Measurements from ENCODE around the gene SERPINA10.

Gene SERPINA10

GRCh38 chr14:94330432-94330831 lies 37.4 kb upstream of the SERPINA10 start:
- H3K4me3 Mint-ChIP-seq, result no peak overlapping the region
- no peak for DNase-seq
- peaks cover 17% of the 10 kb centered on the region for H3K27me3 Mint-ChIP-seq (ENCODE audit: low read depth, poor library complexity)
- H3K36me3 Mint-ChIP-seq (ENCODE audit: low read depth), result no peaks in the 10 kb centered on the region
- TF ChIP-seq, protein P1, sequence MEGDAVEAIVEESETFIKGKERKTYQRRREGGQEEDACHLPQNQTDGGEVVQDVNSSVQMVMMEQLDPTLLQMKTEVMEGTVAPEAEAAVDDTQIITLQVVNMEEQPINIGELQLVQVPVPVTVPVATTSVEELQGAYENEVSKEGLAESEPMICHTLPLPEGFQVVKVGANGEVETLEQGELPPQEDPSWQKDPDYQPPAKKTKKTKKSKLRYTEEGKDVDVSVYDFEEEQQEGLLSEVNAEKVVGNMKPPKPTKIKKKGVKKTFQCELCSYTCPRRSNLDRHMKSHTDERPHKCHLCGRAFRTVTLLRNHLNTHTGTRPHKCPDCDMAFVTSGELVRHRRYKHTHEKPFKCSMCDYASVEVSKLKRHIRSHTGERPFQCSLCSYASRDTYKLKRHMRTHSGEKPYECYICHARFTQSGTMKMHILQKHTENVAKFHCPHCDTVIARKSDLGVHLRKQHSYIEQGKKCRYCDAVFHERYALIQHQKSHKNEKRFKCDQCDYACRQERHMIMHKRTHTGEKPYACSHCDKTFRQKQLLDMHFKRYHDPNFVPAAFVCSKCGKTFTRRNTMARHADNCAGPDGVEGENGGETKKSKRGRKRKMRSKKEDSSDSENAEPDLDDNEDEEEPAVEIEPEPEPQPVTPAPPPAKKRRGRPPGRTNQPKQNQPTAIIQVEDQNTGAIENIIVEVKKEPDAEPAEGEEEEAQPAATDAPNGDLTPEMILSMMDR (IDR thresholded peaks at IDR 0.05), result no peak
- H3K27ac Mint-ChIP-seq, result no peak overlapping the region
- peaks cover 4% of the 10 kb centered on the region for H3K9me3 Mint-ChIP-seq
- peaks cover 4% of the 10 kb centered on the region for H3K4me1 Mint-ChIP-seq

GRCh38 chr14:94329857-94330256 lies 36.8 kb upstream of the SERPINA10 start:
- Mint-ChIP-seq H3K27ac (no peak overlapping the region), H3K27me3 (ENCODE audit: low read depth, poor library complexity) (peaks cover 15% of the 10 kb centered on the region), H3K4me1 (peaks cover 4% of the 10 kb centered on the region), H3K36me3 (ENCODE audit: low read depth) (no peaks in the 10 kb centered on the region), H3K4me3 (no peak overlapping the region), H3K9me3 (peaks cover 4% of the 10 kb centered on the region)
- TF ChIP-seq, protein P1 (IDR thresholded peaks at IDR 0.05), result no peak
- DNase-seq, result no peak

DNA sequence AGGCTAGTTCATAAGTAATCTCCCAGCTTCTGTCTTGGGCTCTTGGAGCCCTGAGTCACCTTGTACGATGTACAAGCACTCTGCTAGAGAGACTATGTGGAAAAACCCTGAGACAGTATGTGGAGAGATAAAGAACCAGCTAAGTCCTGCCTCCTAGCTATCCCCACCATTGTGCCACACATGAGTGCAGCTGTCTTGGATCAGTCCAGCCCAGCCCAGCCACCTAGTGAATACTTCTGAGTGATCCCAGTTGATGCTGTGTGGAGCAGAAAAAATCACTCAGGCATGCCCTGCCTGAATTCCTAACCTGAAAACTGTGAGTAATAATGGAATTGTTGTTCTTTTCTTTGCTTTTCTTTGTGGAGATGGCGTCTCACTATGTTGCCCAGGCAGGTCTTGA lies 35.1 kb upstream of the SERPINA10 start:
- DNase-seq, result no peak
- H3K36me3 Mint-ChIP-seq (ENCODE audit: low read depth), result no peaks in the 10 kb centered on the region
- no peak overlapping the region for H3K4me3 Mint-ChIP-seq
- TF ChIP-seq, protein P1 (IDR thresholded peaks at IDR 0.05), result no peak
- peaks cover 13% of the 10 kb centered on the region for H3K27me3 Mint-ChIP-seq (ENCODE audit: low read depth, poor library complexity)
- H3K27ac Mint-ChIP-seq, result no peak overlapping the region
- peaks cover 10% of the 10 kb centered on the region for H3K4me1 Mint-ChIP-seq
- peaks cover 4% of the 10 kb centered on the region for H3K9me3 Mint-ChIP-seq

GRCh38 chr14:94322648-94323570 lies 29.8 kb upstream of the SERPINA10 start, which contains the start of gene SERPINA6:
SERPINA6 (minus strand) TSS chr14:94323336; CDS start chr14:94314648, 8,688 bp downstream.
- no peak within 1 kb of the TSS for H3K4me3 Mint-ChIP-seq
- no peak for DNase-seq
- peaks cover 5% of the 10 kb centered on the region for H3K9me3 Mint-ChIP-seq
- TF ChIP-seq, protein P1 (IDR thresholded peaks at IDR 0.05), result no peak
- no peak within 1 kb of the TSS for H3K27ac Mint-ChIP-seq
- no peaks in the 10 kb centered on the region for H3K36me3 Mint-ChIP-seq (ENCODE audit: low read depth)
- H3K27me3 Mint-ChIP-seq (ENCODE audit: low read depth, poor library complexity), result peaks cover 7% of the 10 kb centered on the region
- peaks cover 17% of the 10 kb centered on the region for H3K4me1 Mint-ChIP-seq

DNA sequence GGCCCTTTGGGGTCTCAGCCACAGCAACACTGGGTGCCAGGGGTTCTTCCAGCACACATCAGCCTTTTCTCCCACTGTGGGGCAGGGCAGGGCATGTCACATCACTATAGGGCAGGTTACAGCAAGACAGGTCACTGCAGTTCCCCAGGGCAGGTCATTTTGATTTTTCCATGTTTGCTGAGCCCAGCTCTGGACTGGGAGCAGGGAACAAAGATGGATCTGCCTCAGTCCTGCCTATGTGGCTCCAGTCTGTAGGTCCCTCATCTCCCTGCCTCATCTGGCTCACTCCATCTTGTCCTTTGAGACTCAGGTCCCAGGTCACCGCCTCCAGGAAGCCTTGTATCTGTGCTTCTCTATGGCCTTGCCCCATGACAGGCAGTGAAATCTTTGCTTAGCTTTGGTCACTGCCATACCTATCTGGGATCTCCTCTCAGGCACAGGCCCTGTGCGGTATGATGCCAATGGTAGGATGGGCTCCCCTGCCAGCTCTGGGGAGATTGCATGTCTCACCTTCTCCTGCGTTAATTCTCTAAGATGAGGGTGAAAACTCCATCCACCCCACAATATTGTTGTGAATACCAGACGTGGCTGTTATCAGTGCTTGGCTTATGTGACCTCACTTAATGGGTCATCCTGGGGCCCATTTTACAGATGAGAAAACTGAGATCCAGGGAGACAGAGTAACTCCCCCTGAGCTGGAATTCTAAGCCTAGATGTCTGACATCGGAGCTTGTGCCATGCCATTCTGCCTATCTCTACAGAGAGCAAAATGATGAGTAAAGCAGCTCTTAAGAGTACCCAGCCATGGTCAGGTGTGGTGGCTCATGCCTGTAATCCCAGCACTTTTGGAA lies 28.6 kb upstream of the SERPINA10 start:
- peaks cover 18% of the 10 kb centered on the region for H3K4me1 Mint-ChIP-seq
- TF ChIP-seq, protein P1 (IDR thresholded peaks at IDR 0.05), result no peak
- DNase-seq, result no peak
- H3K27ac Mint-ChIP-seq, result no peak overlapping the region
- peaks cover 10% of the 10 kb centered on the region for H3K9me3 Mint-ChIP-seq
- no peaks in the 10 kb centered on the region for H3K36me3 Mint-ChIP-seq (ENCODE audit: low read depth)
- no peak overlapping the region for H3K4me3 Mint-ChIP-seq
- peaks cover 7% of the 10 kb centered on the region for H3K27me3 Mint-ChIP-seq (ENCODE audit: low read depth, poor library complexity)
